ENCODE results near the gene HTT.

HTT gene

GRCh38 chr4:3263053-3263875 is 188.8 kb downstream of the HTT start:
- TF ChIP-seq CTCF (IDR thresholded peaks at IDR 0.05): no peak

GRCh38 chr4:3263876-3264193 is 189.4 kb downstream of the HTT start:
- no peak for TF ChIP-seq CTCF (IDR thresholded peaks at IDR 0.05)

- TF ChIP-seq CTCF (IDR thresholded peaks at IDR 0.05): no peak
Measured at GRCh38 chr4:3266076-3266475, 191.6 kb downstream of the HTT start.

GRCh38 chr4:3267576-3268394 is 193.3 kb downstream of the HTT start:
- no peak for TF ChIP-seq CTCF (IDR thresholded peaks at IDR 0.05)

- no peak for TF ChIP-seq CTCF (IDR thresholded peaks at IDR 0.05)
Measured at GRCh38 chr4:3268395-3269104, 194.1 kb downstream of the HTT start.

GRCh38 chr4:3269105-3269927 is 194.8 kb downstream of the HTT start:
- TF ChIP-seq CTCF (IDR thresholded peaks at IDR 0.05): no peak

Data from LNCAP (cell line).